Heart left ventricle (tissue), 13 donors: ENCODE data around the gene AFF3.

Experiments
- POLR2A ChIP-seq, 2 donors: fragments of 450-650 bp; IDR thresholded peaks; one replicate each; pipeline ENCODE4 v1.6.1; 2017; ENCODE audit warnings: antibody characterized with exemption in 2 of 2, mild to moderate bottlenecking in 2 of 2, moderate library complexity in 2 of 2
- TF ChIP-seq, protein P1 (sequence below), 12 donors: fragments of 200-600 bp; sonication (generic) in 4 of 12; IDR thresholded peaks; one replicate each; pipeline versions ENCODE4 v1.5.0 to v1.8.0; 2018 to 2022; ENCODE audit warnings: antibody characterized with exemption in 12 of 12, mild to moderate bottlenecking in 5 of 12
- donor health status: ischemic (EF 13 %, LVEDD 7.1; RV severe dilation, severe dysfunction).
- donor health status: DM: no; HTN: yes; CAD: no.
- donor health status: DM: no; HTN: no; CAD: no.
- donor health status: ischemic (EF 25% LVEDD 6.9; RV normal size, moderate dysfunction).
- donor health status: ischemic (EF 25% LVEDD 5.7; RV mildly dilated, moderate dysfunction).
- donor health status: ischemic (EF 35%, LVEDD 5.7; RV mildly dilated, moderate dysfunction).
- donor health status: nonischemic (EF 11% LVEDD 7.7; RV severe dilation, severe dysfunction).
- donor health status: DM: yes; HTN: yes; CAD: no.
- donor health status: PGD.
- donor health status: ischemic (EF 29% LVEDD 5.4; RV normal size, mild dysfunction).
- donor health status: nonischemic (EF 23%, LVEDD 6.1; RV moderate dilation, normal function).

- TF ChIP-seq, protein P1, sequence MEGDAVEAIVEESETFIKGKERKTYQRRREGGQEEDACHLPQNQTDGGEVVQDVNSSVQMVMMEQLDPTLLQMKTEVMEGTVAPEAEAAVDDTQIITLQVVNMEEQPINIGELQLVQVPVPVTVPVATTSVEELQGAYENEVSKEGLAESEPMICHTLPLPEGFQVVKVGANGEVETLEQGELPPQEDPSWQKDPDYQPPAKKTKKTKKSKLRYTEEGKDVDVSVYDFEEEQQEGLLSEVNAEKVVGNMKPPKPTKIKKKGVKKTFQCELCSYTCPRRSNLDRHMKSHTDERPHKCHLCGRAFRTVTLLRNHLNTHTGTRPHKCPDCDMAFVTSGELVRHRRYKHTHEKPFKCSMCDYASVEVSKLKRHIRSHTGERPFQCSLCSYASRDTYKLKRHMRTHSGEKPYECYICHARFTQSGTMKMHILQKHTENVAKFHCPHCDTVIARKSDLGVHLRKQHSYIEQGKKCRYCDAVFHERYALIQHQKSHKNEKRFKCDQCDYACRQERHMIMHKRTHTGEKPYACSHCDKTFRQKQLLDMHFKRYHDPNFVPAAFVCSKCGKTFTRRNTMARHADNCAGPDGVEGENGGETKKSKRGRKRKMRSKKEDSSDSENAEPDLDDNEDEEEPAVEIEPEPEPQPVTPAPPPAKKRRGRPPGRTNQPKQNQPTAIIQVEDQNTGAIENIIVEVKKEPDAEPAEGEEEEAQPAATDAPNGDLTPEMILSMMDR (IDR thresholded peaks at IDR 0.05), result no peak
- TF ChIP-seq POLR2A (IDR thresholded peaks at IDR 0.05), result no peak
Measured at GRCh38 chr2:99956232-99957030, 186.0 kb downstream of the AFF3 start.
